A549 (cell line): ENCODE measurements around the gene STRADA. TPM values are rescaled to one million over a fixed set of nuclear protein-coding genes. Genes with fewer than 3 reads are reported as not detected.

Experiments used
- ATAC-seq, 2 experiments: fragments of 200-7000 bp in 1 of 2; fragments of >200 bp in 1 of 2; cut with Nextera tagmentation in 1 of 2; cut with Tn5 transposase in 1 of 2; 3 replicates each; pipeline versions ENCODE4 v1.8.0 to v1.9.1; 2018 to 2020; ENCODE audit warnings: mild to moderate bottlenecking in 1 of 2, moderate library complexity in 1 of 2
- CTCF ChIA-PET: fragments of 300-600 bp; sonication (Branson Sonifier 250); formaldehyde crosslinking; extraction: SDS; loops from one replicate; lab custom pipeline; 2021; ENCODE audit warnings: antibody characterized with exemption, inconsistent platforms; lab: Yijun Ruan, JAX
- POLR2A ChIA-PET: fragments of 350-600 bp; formaldehyde crosslinking; extraction: SDS; loops from one replicate; lab custom pipeline; 2021; ENCODE audit warnings: antibody characterized with exemption, inconsistent platforms; lab: Yijun Ruan, JAX
- DNase-seq, 2 experiments: peaks; one replicate each; pipeline versions ENCODE4 v3.0.0 to v3.0.0-alpha.2; 2011 to 2016; ENCODE audit warnings: low read depth in 1 of 2, low spot score in 1 of 2
- FAIRE-seq: peaks from 2 replicates; lab custom pipeline; 2011; peaks lifted over from hg19 to GRCh38; lab: Jason Lieb, UNC
- H3K27ac ChIP-seq, 2 experiments: fragments of >200 bp; sonication (Bioruptor Twin); formaldehyde crosslinking; 3 replicates each; pipeline ENCODE4 v1.5.1; 2016 to 2017
- H3K4me1 ChIP-seq: fragments of >200 bp; sonication (Bioruptor Twin); formaldehyde crosslinking; 3 replicates; pipeline ENCODE4 v1.6.1; 2016
- H3K4me2 ChIP-seq: fragments of >200 bp; sonication (Bioruptor Twin); formaldehyde crosslinking; 3 replicates; pipeline ENCODE4 v1.6.1; 2016
- H3K4me3 ChIP-seq: fragments of >200 bp; sonication (Bioruptor Twin); formaldehyde crosslinking; 3 replicates; pipeline ENCODE4 v1.5.1; 2016
- H3K9me3 ChIP-seq: fragments of >200 bp; sonication (Bioruptor Twin); formaldehyde crosslinking; 3 replicates; pipeline ENCODE4 v1.6.1; 2016
- BHLHE40 ChIP-seq: IDR thresholded peaks from 2 replicates; pipeline ENCODE4 v1.6.1; 2012; ENCODE audit warnings: low read depth, low read length, inconsistent platforms
- CBX8 ChIP-seq: fragments of 200-600 bp; sonication (generic); IDR thresholded peaks from 2 replicates; pipeline ENCODE4 v1.6.1; 2016
- CEBPB ChIP-seq, 2 experiments: fragments of >200 bp in 1 of 2; sonication (Bioruptor Twin) in 1 of 2; formaldehyde crosslinking in 1 of 2; IDR thresholded peaks; 2 replicates each; pipeline ENCODE4 v1.6.1; 2012 to 2016
- CHD4 ChIP-seq: fragments of 200-600 bp; sonication (generic); IDR thresholded peaks from 2 replicates; pipeline ENCODE4 v1.6.1; 2016; ENCODE audit warnings: antibody characterized with exemption, mild to moderate bottlenecking, borderline replicate concordance
- EHMT2 ChIP-seq: fragments of 200-600 bp; sonication (generic); IDR thresholded peaks from 2 replicates; pipeline ENCODE4 v1.6.1; 2016; ENCODE audit warnings: antibody characterized with exemption, low read depth, mild to moderate bottlenecking, moderate library complexity
- ESRRA ChIP-seq: fragments of 150-350 bp; IDR thresholded peaks from 2 replicates; pipeline ENCODE4 v1.6.1; 2014; ENCODE audit warnings: mild to moderate bottlenecking, low read length, borderline replicate concordance
- FOSB ChIP-seq: fragments of 250-450 bp; sonication (Bioruptor Pico); IDR thresholded peaks from 2 replicates; pipeline ENCODE4 v1.5.0; 2020; ENCODE audit warnings: mild to moderate bottlenecking, moderate library complexity
- FOXS1 ChIP-seq: fragments of 250-450 bp; sonication (Bioruptor Pico); IDR thresholded peaks from 2 replicates; pipeline ENCODE4 v1.5.0; 2020; ENCODE audit warnings: mild to moderate bottlenecking, moderate library complexity
- HDAC2 ChIP-seq: fragments of 200-600 bp; sonication (generic); IDR thresholded peaks from 2 replicates; pipeline ENCODE4 v1.6.1; 2016
- HES2 ChIP-seq: fragments of >200 bp; sonication (Bioruptor Twin); formaldehyde crosslinking; IDR thresholded peaks from 2 replicates; pipeline ENCODE4 v1.6.1; 2016
- HEYL ChIP-seq: fragments of 250-450 bp; sonication (Bioruptor Pico); IDR thresholded peaks from 2 replicates; pipeline ENCODE4 v1.8.0; 2021; ENCODE audit warnings: mild to moderate bottlenecking, moderate library complexity
- HOXB13 ChIP-seq: fragments of 250-450 bp; sonication (Bioruptor Pico); IDR thresholded peaks from 2 replicates; pipeline ENCODE4 v1.5.0; 2020; ENCODE audit warnings: low read depth, mild to moderate bottlenecking, moderate library complexity
- KDM1A ChIP-seq: fragments of 200-600 bp; sonication (generic); IDR thresholded peaks from 2 replicates; pipeline ENCODE4 v1.6.1; 2016; ENCODE audit warnings: low read depth, mild to moderate bottlenecking
- KDM5A ChIP-seq: fragments of 200-600 bp; sonication (generic); IDR thresholded peaks from 2 replicates; pipeline ENCODE4 v1.6.1; 2016; ENCODE audit warnings: antibody characterized with exemption, mild to moderate bottlenecking
- MAFK ChIP-seq: fragments of 450-650 bp; IDR thresholded peaks from 2 replicates; pipeline ENCODE4 v1.6.1; 2014; ENCODE audit not compliant: partially characterized antibody
- NFE2L2 ChIP-seq: fragments of 150-350 bp; conservative IDR thresholded peaks from 2 replicates; pipeline ENCODE4 v1.6.1; 2014; ENCODE audit warnings: low read length
- NR3C1 ChIP-seq: fragments of >200 bp; sonication (Bioruptor Twin); formaldehyde crosslinking; IDR thresholded peaks from 3 replicates; pipeline ENCODE4 v1.6.1; 2017
- PHF8 ChIP-seq: fragments of 200-600 bp; sonication (generic); IDR thresholded peaks from 2 replicates; pipeline ENCODE4 v1.6.1; 2016; ENCODE audit warnings: low read depth, mild to moderate bottlenecking, antibody characterized with exemption, moderate library complexity, borderline replicate concordance
- POLR2A ChIP-seq: IDR thresholded peaks from 2 replicates; pipeline ENCODE4 v1.6.1; 2012; ENCODE audit warnings: mild to moderate bottlenecking, low read length
- POLR2AphosphoS2 ChIP-seq: conservative IDR thresholded peaks from 2 replicates; pipeline ENCODE4 v1.6.1; 2012; ENCODE audit warnings: low read length, improper control_type of control experiment, inconsistent platforms
- RARB ChIP-seq: fragments of 250-450 bp; sonication (Bioruptor Pico); IDR thresholded peaks from 2 replicates; pipeline ENCODE4 v1.8.0; 2021; ENCODE audit warnings: mild to moderate bottlenecking, moderate library complexity
- RFX5 ChIP-seq: fragments of 450-650 bp; IDR thresholded peaks from 2 replicates; pipeline ENCODE4 v1.7.1; 2014; ENCODE audit warnings: antibody characterized with exemption, mild to moderate bottlenecking, moderate library complexity
- SREBF2 ChIP-seq: fragments of 450-650 bp; IDR thresholded peaks from 2 replicates; pipeline ENCODE4 v1.6.1; 2014; ENCODE audit warnings: mild to moderate bottlenecking, moderate library complexity
- TFCP2L1 ChIP-seq: fragments of 250-450 bp; sonication (Bioruptor Pico); IDR thresholded peaks from 2 replicates; pipeline ENCODE4 v1.5.0; 2021; ENCODE audit warnings: mild to moderate bottlenecking
- TP53 ChIP-seq: fragments of 250-450 bp; sonication (Bioruptor Pico); IDR thresholded peaks from 2 replicates; pipeline ENCODE4 v1.5.0; 2021; ENCODE audit warnings: mild to moderate bottlenecking, moderate library complexity
- ZFP36 ChIP-seq: fragments of 450-650 bp; IDR thresholded peaks from 2 replicates; pipeline ENCODE4 v1.6.1; 2014; ENCODE audit warnings: borderline replicate concordance; ENCODE audit not compliant: partially characterized antibody
- ZSCAN20 ChIP-seq: fragments of 250-450 bp; sonication (Bioruptor Pico); IDR thresholded peaks from 2 replicates; pipeline ENCODE4 v1.8.0; 2022; ENCODE audit warnings: mild to moderate bottlenecking, moderate library complexity
- WGBS: methylation state at CpG from one replicate; pipeline ENCODE4 v1.1.6; 2017; ENCODE audit errors: missing lambda C conversion rate; 5-methylcytosine and 5-hydroxymethylcytosine counted together
- polyA plus RNA-seq, 4 experiments: library from polyadenylated mRNA; depleted of rRNA in 3 of 4; stranded (reverse); fragments of >200 nt; fragmentation: RNase III in 1 of 4; extraction: RNeasy Plus Mini Kit Qiagen cat#74134 plus additional on column Dnase treatment in 1 of 4; gene quantifications; 2 replicates in 3 of 4; 3 replicates in 1 of 4; pipeline ENCODE4 v1.2.3, GENCODE V29; 2011 to 2017
- TF ChIP-seq, protein P1 (sequence below): fragments of >200 bp; sonication (Bioruptor Twin); formaldehyde crosslinking; IDR thresholded peaks from 3 replicates; pipeline ENCODE4 v1.6.1; 2016
- TF ChIP-seq, protein P2 (sequence below): IDR thresholded peaks from 2 replicates; pipeline ENCODE4 v1.6.1; 2012; ENCODE audit warnings: low read depth, borderline replicate concordance
- TF ChIP-seq, protein P3 (sequence below): IDR thresholded peaks from 2 replicates; pipeline ENCODE4 v1.6.1; 2012

STRADA gene
- polyA plus RNA-seq, 2 of the 4 experiments (the other 2 are of a cell fraction) = 30.3 to 33.0 TPM

GRCh38 chr17:63705657-63706056 lies 35.9 kb downstream of the STRADA start:
- Histone ChIP-seq H3K9me3 (no peaks in the 10 kb centered on the region), H3K27ac (no peak overlapping the region), H3K4me3 (no peak overlapping the region), H3K4me2 (no peak overlapping the region)
- 85% methylated on average over 3 of the region's 3 CpGs for WGBS
- CTCF ChIA-PET = interaction anchor here (0.7 to 1.7 kb wide), 5 partner anchors 8 to 280 kb away, joined by 3 to 4 read pairs (median 3); no protein-coding TSS in a partner anchor
- no peak for FAIRE-seq
- POLR2A ChIA-PET = no interaction called here
- TF ChIP-seq RARB (no peak), KDM5A (no peak), NR3C1 (no peak), CEBPB (IDR thresholded peaks at IDR 0.05) (no peak), POLR2AphosphoS2 (no peak), NFE2L2 (no peak), ZFP36 (no peak), EHMT2 (no peak), BHLHE40 (no peak), POLR2A (no peak), ESRRA (no peak)
- TF ChIP-seq, all 56 proteins: peak for 0
- ATAC-seq (no peak), DNase-seq (no peak)
- no peaks in the 10 kb centered on the region for H3K4me1 ChIP-seq

- Histone ChIP-seq H3K4me1 (no peaks in the 10 kb centered on the region), H3K4me2 (no peak overlapping the region), H3K4me3 (no peak overlapping the region), H3K27ac (no peak overlapping the region), H3K9me3 (no peaks in the 10 kb centered on the region)
- no peak for FAIRE-seq
- CTCF ChIA-PET = interaction anchor here (1.0 to 1.7 kb wide), 3 partner anchors 9 to 280 kb away, joined by 3 to 10 read pairs (median 3); no protein-coding TSS in a partner anchor
- no peak for TF ChIP-seq TP53 (CRISPR knock-in tag)
- TF ChIP-seq RFX5 = no peak
- TF ChIP-seq, protein P1, sequence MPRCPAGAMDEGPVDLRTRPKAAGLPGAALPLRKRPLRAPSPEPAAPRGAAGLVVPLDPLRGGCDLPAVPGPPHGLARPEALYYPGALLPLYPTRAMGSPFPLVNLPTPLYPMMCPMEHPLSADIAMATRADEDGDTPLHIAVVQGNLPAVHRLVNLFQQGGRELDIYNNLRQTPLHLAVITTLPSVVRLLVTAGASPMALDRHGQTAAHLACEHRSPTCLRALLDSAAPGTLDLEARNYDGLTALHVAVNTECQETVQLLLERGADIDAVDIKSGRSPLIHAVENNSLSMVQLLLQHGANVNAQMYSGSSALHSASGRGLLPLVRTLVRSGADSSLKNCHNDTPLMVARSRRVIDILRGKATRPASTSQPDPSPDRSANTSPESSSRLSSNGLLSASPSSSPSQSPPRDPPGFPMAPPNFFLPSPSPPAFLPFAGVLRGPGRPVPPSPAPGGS = no peak
- no peak for TF ChIP-seq HOXB13 (CRISPR knock-in tag)
- no peak for TF ChIP-seq HEYL (CRISPR knock-in tag)
- TF ChIP-seq TFCP2L1 (CRISPR knock-in tag) = no peak
- TF ChIP-seq CHD4 = no peak
- TF ChIP-seq CBX8 = no peak
- no peak for TF ChIP-seq ZSCAN20 (CRISPR knock-in tag)
- no peak for TF ChIP-seq NFE2L2
- no peak for TF ChIP-seq MAFK
- TF ChIP-seq PHF8 = no peak
- no peak for TF ChIP-seq FOXS1
- TF ChIP-seq, protein P2, sequence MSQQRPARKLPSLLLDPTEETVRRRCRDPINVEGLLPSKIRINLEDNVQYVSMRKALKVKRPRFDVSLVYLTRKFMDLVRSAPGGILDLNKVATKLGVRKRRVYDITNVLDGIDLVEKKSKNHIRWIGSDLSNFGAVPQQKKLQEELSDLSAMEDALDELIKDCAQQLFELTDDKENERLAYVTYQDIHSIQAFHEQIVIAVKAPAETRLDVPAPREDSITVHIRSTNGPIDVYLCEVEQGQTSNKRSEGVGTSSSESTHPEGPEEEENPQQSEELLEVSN = no peak
- no peak for TF ChIP-seq RARB
- TF ChIP-seq HES2 = no peak
- no peak for DNase-seq
- 87% methylated on average over 9 of the region's 9 CpGs for WGBS
- POLR2A ChIA-PET = no interaction called here
- no peak for ATAC-seq
These were observed 36.8 kb downstream of the STRADA start for GRCh38 chr17:63704836-63705235.

DNA sequence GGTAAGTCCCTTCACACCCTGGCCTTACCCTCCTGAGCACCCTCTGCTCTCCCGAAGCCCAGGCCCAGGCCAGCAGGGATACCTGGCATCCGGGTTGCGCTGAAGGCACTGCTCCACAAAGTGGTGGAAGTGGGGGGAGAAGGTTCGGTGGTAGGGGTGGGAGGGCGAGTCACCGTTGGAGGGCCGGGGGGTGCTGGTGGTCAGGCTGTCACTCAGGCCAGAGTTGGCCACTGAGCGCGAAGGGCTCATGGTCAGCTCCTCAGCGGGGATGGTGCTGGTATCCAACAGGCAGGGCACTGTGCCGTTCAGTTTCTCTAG lies 37.4 kb downstream of the STRADA start:
- 92% methylated on average over 7 of the region's 11 CpGs for WGBS
- ATAC-seq (no peak), DNase-seq (no peak), FAIRE-seq (no peak)
- Histone ChIP-seq H3K4me3 (no peak overlapping the region), H3K27ac (no peak overlapping the region), H3K4me2 (no peak overlapping the region), H3K9me3 (no peaks in the 10 kb centered on the region), H3K4me1 (0 out of 3 replicates have a peak, but pooled peaks cover 2% of the 10 kb centered on the region)
- TF ChIP-seq FOSB (CRISPR knock-in tag) (no peak), POLR2AphosphoS2 (no peak), HDAC2 (no peak), HES2 (no peak), CBX8 (no peak), KDM1A (no peak), SREBF2 (no peak)
- TF ChIP-seq, protein P3, sequence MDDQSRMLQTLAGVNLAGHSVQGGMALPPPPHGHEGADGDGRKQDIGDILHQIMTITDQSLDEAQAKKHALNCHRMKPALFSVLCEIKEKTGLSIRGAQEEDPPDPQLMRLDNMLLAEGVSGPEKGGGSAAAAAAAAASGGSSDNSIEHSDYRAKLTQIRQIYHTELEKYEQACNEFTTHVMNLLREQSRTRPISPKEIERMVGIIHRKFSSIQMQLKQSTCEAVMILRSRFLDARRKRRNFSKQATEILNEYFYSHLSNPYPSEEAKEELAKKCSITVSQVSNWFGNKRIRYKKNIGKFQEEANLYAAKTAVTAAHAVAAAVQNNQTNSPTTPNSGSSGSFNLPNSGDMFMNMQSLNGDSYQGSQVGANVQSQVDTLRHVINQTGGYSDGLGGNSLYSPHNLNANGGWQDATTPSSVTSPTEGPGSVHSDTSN = no peak
- ChIA-PET CTCF (interaction anchor here (1.0 to 1.6 kb wide), 4 partner anchors 9 to 129 kb away, joined by 3 to 10 read pairs (median 3); no protein-coding TSS in a partner anchor), POLR2A (no interaction called here)
